GM23338 (cell line): ENCODE data around the gene PLEKHG4B. TPM values are rescaled to one million over a fixed set of nuclear protein-coding genes. Genes with fewer than 3 reads are reported as not detected.
A peak's percentile ranks its signal among the peaks of the same experiment; 100 is the strongest.

Experiments
- ATAC-seq: fragments of 200-7000 bp; cut with Tn5 transposase; 3 replicates; pipeline ENCODE4 v1.9.1; 2020
- DNase-seq: peaks from one replicate; pipeline ENCODE4 v3.0.0-alpha.2; 2015; ENCODE audit warnings: low spot score
- H2AFZ ChIP-seq: fragments of 200-600 bp; sonication (generic); 2 replicates; pipeline ENCODE4 v1.8.0; 2016; ENCODE audit warnings: antibody characterized with exemption, mild to moderate bottlenecking, moderate library complexity
- H3F3A ChIP-seq: fragments of 200-600 bp; sonication (generic); replicated peaks from 2 replicates; pipeline ENCODE4 v1.8.0; 2017; ENCODE audit warnings: antibody characterized with exemption, mixed run types, low read depth
- H3K27ac ChIP-seq: fragments of 200-600 bp; sonication (generic); 2 replicates; pipeline ENCODE4 v1.6.1; 2016; ENCODE audit warnings: low read depth
- H3K27me3 ChIP-seq: fragments of 200-600 bp; sonication (generic); 2 replicates; pipeline ENCODE4 v1.8.0; 2016; ENCODE audit warnings: mild to moderate bottlenecking, mixed run types, moderate library complexity; ENCODE audit not compliant: insufficient read depth
- H3K36me3 ChIP-seq: fragments of 200-600 bp; sonication (generic); 2 replicates; pipeline ENCODE4 v1.8.0; 2016; ENCODE audit warnings: mild to moderate bottlenecking; ENCODE audit not compliant: insufficient read depth
- H3K4me1 ChIP-seq: fragments of 200-600 bp; sonication (generic); 2 replicates; pipeline ENCODE4 v1.8.0; 2016; ENCODE audit warnings: mild to moderate bottlenecking, moderate library complexity; ENCODE audit not compliant: insufficient read depth
- H3K4me2 ChIP-seq: fragments of 200-600 bp; sonication (generic); 2 replicates; pipeline ENCODE4 v1.7.1; 2017; ENCODE audit warnings: mixed run types
- H3K4me3 ChIP-seq: fragments of 200-600 bp; sonication (generic); 2 replicates; pipeline ENCODE4 v1.6.1; 2016; ENCODE audit warnings: mixed run types
- H3K79me2 ChIP-seq: fragments of 200-600 bp; sonication (generic); replicated peaks from 2 replicates; pipeline ENCODE4 v1.8.0; 2017; ENCODE audit warnings: mild to moderate bottlenecking; ENCODE audit not compliant: insufficient read depth
- H3K9me2 ChIP-seq: fragments of 200-600 bp; sonication (generic); 2 replicates; pipeline ENCODE4 v1.8.0; 2017; ENCODE audit not compliant: insufficient read depth
- H4K20me1 ChIP-seq: fragments of 200-600 bp; sonication (generic); replicated peaks from 2 replicates; pipeline ENCODE4 v1.8.0; 2017; ENCODE audit warnings: mild to moderate bottlenecking; ENCODE audit not compliant: insufficient read depth
- H3K27ac Mint-ChIP-seq: 2 replicates; pipeline ENCODE4 v1.8.0; 2020; ENCODE audit warnings: inconsistent platforms, mild to moderate bottlenecking, moderate library complexity, mixed read lengths
- H3K27me3 Mint-ChIP-seq: 3 replicates; pipeline ENCODE4 v1.8.0; 2022; ENCODE audit warnings: low read depth, mild to moderate bottlenecking, moderate library complexity, mixed read lengths, inconsistent platforms; ENCODE audit not compliant: insufficient read depth, poor library complexity
- H3K36me3 Mint-ChIP-seq: 3 replicates; pipeline ENCODE4 v1.8.0; 2021; ENCODE audit warnings: low read depth, mild to moderate bottlenecking, inconsistent platforms, moderate library complexity, mixed read lengths
- H3K4me1 Mint-ChIP-seq: 3 replicates; pipeline ENCODE4 v1.8.0; 2020; ENCODE audit warnings: mild to moderate bottlenecking, inconsistent platforms, mixed read lengths
- H3K4me3 Mint-ChIP-seq: 3 replicates; pipeline ENCODE4 v1.8.0; 2021; ENCODE audit warnings: moderate library complexity, mild to moderate bottlenecking, inconsistent platforms, mixed read lengths
- H3K9me3 Mint-ChIP-seq: 3 replicates; pipeline ENCODE4 v1.8.0; 2020; ENCODE audit warnings: moderate library complexity, mild to moderate bottlenecking, inconsistent platforms, mixed read lengths
- EZH2 ChIP-seq: fragments of 200-600 bp; sonication (generic); IDR thresholded peaks from one replicate; pipeline ENCODE4 v1.8.0; 2017; ENCODE audit warnings: antibody characterized with exemption, mild to moderate bottlenecking, low read depth; ENCODE audit not compliant: unreplicated experiment
- EZH2phosphoT487 ChIP-seq: fragments of 200-600 bp; sonication (generic); IDR thresholded peaks from one replicate; pipeline ENCODE4 v1.8.1; 2018; ENCODE audit warnings: antibody characterized with exemption; ENCODE audit not compliant: unreplicated experiment
- JUNB ChIP-seq: IDR thresholded peaks from one replicate; pipeline ENCODE4 v1.6.1; 2016; ENCODE audit warnings: antibody characterized with exemption; ENCODE audit not compliant: unreplicated experiment
- REST ChIP-seq: IDR thresholded peaks from one replicate; pipeline ENCODE4 v1.6.1; 2018; ENCODE audit warnings: antibody characterized with exemption; ENCODE audit not compliant: unreplicated experiment
- STAT1 ChIP-seq: IDR thresholded peaks from one replicate; pipeline ENCODE4 v1.6.1; 2016; ENCODE audit warnings: antibody characterized with exemption; ENCODE audit not compliant: unreplicated experiment
- ZNF462 ChIP-seq: fragments of 250-450 bp; sonication (Bioruptor Pico); IDR thresholded peaks from 2 replicates; pipeline ENCODE4 v1.5.0; 2020; ENCODE audit warnings: mild to moderate bottlenecking, moderate library complexity
- polyA plus RNA-seq: library from polyadenylated mRNA; unstranded; fragments of >200 nt; fragmentation: Nextera tagmentation; extraction: Ambion mirVana; gene quantifications from 2 replicates; pipeline ENCODE4 v1.2.1, GENCODE V29; 2016
- total RNA-seq: library from RNA; depleted of rRNA; stranded (reverse); fragments of >200 nt; shearing (Covaris generic); gene quantifications from 2 replicates; pipeline ENCODE4 v1.2.3, GENCODE V29; 2014

PLEKHG4B gene
- total and polyA plus RNA-seq, 2 experiments from 2014 or later, result 33.5 to 54.8 TPM

- Mint-ChIP-seq H3K4me1 (peaks cover 45% of the 10 kb centered on the region), H3K36me3 (no peaks in the 10 kb centered on the region; the same call in 2 of the 3 replicates), H3K4me3 (peak overlapping the region; percentile 58; the same call in 2 of the 3 replicates), H3K9me3 (no peaks in the 10 kb centered on the region), H3K27ac (peak overlapping the region; percentile 62), H3K27me3 (peaks cover 17% of the 10 kb centered on the region)
- peaks cover 18% of the 10 kb centered on the region for H3K4me1 ChIP-seq
- peak overlapping the region; percentile 59 for H3K4me2 ChIP-seq
- no peaks in the 10 kb centered on the region for H3K79me2 ChIP-seq
- no peaks in the 10 kb centered on the region for H4K20me1 ChIP-seq
- no peaks in the 10 kb centered on the region for H3K27me3 ChIP-seq
- no peak for TF ChIP-seq REST
- no peak for TF ChIP-seq JUNB
- no peak for TF ChIP-seq EZH2
- TF ChIP-seq EZH2phosphoT487, result no peak
- no peak for TF ChIP-seq STAT1
- no peak for TF ChIP-seq ZNF462 (CRISPR knock-in tag)
- H3K4me3 ChIP-seq, result 0 out of 2 replicates have a peak overlapping the region, but pooled peaks have one; percentile 22
- peak overlapping the region; percentile 79; the same call in 1 of the 2 replicates for H3K27ac ChIP-seq
- H3F3A ChIP-seq, result peaks cover 8% of the 10 kb centered on the region
- no peak for DNase-seq
- no peak for ATAC-seq
- H3K9me2 ChIP-seq, result no peaks in the 10 kb centered on the region
- H3K36me3 ChIP-seq, result no peaks in the 10 kb centered on the region
- H2AFZ ChIP-seq, result no peak overlapping the region
These were observed 8.9 kb upstream of the PLEKHG4B start for GRCh38 chr5:83029-83428.
